NCI-H2196 (cell line): Measurements from ENCODE around the gene MEOX2.

Experiments
- DNase-seq: peaks from one replicate; lab custom pipeline; 2025; ENCODE audit not compliant: unreplicated experiment; lab: John Stamatoyannopoulos, UW

Gene MEOX2

GRCh38 chr7:15618275-15618674, 68.2 kb downstream of the MEOX2 start:
- DNase-seq: no peak

- DNase-seq: no peak
These were observed 74.3 kb downstream of the MEOX2 start for GRCh38 chr7:15612205-15612604.

- no peak for DNase-seq
These were observed 76.0 kb downstream of the MEOX2 start for GRCh38 chr7:15610503-15610902.

- no peak for DNase-seq
These were observed 77.2 kb downstream of the MEOX2 start for GRCh38 chr7:15609287-15609686.

- DNase-seq: no peak
These were observed 78.8 kb downstream of the MEOX2 start for GRCh38 chr7:15607529-15608210.

DNA sequence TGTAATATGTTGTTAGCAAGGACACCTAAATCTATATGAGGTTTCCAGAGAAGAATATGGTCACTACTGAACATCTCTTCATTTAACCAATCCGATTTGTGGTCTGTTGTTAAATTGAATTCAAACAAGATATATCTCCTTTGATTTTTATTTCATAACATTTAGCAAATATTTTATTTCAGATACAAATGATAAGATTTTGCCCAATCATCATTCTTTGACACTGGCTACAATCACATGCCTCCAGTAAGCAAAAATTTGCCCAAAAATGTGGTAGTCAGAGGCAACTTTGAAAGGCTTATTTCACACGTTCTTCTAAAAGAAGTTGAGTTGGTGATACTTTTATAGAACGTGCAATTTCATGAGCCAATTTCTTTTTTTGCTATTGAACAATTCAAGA, 79.9 kb downstream of the MEOX2 start:
- no peak for DNase-seq

GRCh38 chr7:15604166-15604565, 82.3 kb downstream of the MEOX2 start:
- DNase-seq: no peak

GRCh38 chr7:15603124-15603523, 83.4 kb downstream of the MEOX2 start:
- DNase-seq: no peak

GRCh38 chr7:15602236-15602635, 84.2 kb downstream of the MEOX2 start:
- DNase-seq: no peak

DNA sequence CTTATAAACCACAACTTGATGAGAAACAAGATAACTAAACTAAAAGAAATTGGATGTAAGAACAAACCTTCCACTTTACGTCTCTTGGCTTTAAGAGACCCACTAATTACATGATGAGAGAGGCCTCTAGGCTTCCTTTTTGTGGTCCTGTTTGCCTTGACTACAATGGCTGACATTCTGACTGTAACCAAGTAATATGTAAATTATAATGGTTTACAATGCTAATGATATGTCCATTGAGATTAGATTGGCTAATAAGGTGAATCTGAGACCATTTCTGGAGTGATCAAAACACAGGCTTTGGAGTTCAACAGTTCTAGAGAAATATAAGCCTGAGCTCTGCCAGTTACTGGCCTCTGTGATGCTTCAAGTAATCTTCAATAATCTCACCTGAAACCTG, 85.3 kb downstream of the MEOX2 start:
- DNase-seq: no peak

GRCh38 chr7:15600298-15600697, 86.2 kb downstream of the MEOX2 start:
- no peak for DNase-seq

DNA sequence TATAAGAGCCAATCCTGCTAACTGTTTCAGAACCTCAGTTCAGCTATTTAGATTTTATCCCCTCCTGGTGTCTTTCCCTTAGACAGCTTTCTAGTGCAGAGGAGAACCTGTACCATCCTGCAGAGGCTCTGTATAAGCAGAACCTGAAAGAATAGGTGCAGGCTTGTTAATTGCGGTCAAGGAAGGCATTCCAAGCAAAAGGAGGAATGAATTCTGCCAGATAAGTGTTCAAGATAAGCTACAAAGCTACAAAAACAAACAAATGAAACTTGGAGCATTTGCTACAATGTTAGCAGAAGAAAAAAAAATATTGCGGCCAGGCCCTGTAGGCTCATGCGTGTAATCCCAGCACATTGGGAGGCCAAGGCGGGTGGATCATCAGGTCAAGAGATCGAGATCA, 92.0 kb downstream of the MEOX2 start:
- DNase-seq: no peak

DNA sequence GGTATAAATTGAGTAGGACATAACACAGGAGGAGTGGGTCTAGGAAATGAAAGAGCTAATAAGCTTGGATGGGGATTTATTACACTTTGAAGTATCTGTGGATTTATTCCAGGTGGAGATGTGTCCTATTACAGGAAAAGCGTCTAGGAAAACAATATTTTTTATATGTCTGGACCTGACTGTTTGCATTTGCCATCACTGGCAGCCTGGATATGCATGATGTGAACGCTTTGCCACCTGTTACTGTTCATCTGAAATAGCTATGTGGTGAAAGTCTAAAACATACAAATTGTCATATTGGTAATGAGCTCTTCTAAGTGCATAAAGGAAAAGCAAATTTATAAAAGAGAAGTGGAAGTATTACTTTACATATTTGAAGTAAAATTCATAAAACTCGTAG, 93.1 kb downstream of the MEOX2 start:
- DNase-seq: no peak

DNA sequence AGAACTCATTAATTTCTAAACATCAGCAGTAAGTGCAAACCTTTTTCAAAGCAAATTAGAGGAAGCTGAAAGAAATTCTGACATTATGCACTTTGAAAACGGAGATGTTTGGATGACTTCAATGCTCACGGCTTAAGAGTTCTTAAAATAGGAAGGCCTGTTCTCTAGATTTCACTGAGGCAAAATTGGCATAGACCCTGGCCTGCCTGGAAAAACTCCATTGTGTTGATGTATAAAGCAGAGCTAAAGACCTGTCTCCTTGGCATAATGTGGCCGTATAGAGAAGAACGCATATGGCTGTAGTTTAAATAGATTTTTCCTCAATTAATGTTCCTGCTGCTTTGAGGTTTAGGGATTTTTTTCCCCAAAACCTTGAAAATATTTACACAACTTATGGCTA, 100.2 kb downstream of the MEOX2 start:
- DNase-seq: no peak

GRCh38 chr7:15584575-15584974, 101.9 kb downstream of the MEOX2 start:
- no peak for DNase-seq

- no peak for DNase-seq
These were observed 103.7 kb downstream of the MEOX2 start for GRCh38 chr7:15582773-15583172.

- no peak for DNase-seq
These were observed 105.0 kb downstream of the MEOX2 start for GRCh38 chr7:15581352-15581951.

DNA sequence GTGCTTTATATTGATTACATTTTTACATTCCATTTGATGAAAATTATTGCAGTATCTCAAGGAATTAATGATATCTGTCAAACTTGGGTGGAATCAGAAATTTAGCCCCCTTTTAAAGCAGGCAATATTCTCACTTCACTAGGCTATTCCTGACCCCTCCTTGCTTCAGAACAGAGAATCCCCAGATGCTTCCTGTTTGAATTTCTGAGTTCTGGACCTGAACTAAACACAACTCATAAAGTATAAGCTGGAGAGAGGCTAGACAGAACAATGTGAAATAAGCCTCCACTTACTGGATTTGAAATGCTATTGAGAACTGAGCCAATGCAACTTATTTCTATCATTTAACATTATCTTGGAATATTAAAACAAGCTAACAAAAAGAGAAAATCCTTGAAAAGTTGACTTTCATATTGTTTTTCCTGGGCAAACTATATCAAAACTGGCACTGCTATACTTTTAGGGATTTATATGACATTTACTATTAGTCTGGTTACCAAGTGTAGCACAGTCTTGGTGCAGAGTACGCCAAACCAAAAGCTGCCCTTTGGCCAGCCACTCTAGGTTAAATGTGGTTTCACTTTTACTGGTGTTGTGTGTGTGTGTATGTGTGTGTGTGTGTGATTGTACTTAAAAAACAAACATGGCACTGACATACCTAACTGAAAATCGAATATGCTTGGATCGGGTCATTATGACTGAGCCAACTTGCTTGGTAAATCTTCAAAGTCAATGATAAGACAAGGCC, 105.7 kb downstream of the MEOX2 start:
- DNase-seq: no peak

- DNase-seq: no peak
These were observed 108.9 kb downstream of the MEOX2 start for GRCh38 chr7:15577600-15577999.

GRCh38 chr7:15571301-15571878, 115.1 kb downstream of the MEOX2 start:
- no peak for DNase-seq

DNA sequence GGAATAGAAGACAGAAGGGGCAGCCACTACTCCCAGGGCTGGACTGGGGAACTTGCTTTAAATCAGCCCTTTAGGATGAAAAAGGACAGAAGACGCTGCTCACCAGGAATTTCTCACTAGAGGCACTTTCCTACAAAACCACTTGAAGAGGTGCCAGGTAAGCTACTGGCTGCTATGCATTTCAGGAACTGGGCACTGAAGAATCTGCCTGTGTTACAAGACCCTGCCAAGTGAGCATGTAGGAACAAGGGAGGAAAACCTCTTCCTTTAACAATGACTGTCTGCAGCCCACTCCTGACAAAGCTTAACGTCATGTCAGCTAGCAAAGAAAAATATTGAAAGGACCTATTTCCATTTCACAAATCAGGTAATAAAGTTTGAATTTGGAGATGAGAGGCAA, 118.8 kb downstream of the MEOX2 start:
- DNase-seq: no peak

DNA sequence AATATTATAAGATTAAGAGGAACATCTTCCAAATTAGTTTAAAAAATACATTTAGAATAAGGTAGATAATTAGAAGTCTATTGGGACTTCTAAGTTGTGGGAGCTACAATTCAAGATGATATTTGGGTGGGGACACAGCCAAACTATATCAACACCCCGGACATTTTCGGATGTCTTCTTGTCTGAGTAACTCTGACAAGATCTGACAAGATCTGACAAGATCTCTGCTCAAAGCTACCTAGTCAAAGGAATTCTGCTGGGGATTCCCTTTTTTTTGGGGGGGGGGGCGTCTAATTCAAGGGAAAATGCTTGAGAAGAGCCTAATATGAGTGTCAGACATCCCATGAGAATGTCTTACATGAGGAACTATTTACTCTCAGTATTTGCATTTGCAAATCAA, 119.4 kb downstream of the MEOX2 start:
- DNase-seq: no peak
